Measurements from ENCODE around the gene CIT.

- no peak for TF ChIP-seq POLR2A (IDR thresholded peaks at IDR 0.05)
- no peak for TF ChIP-seq CTCF (IDR thresholded peaks at IDR 0.05)
Observed at GRCh38 chr12:119835068-119835467, 42.1 kb downstream of the CIT start.

Measured in sigmoid colon (tissue), 3 donors.